ENCODE results near the gene NEK10. TPM values are rescaled to one million over a fixed set of nuclear protein-coding genes. Genes with fewer than 3 reads are reported as not detected.
A peak's percentile ranks its signal among the peaks of the same experiment; 100 is the strongest.

The NEK10 gene
- total and polyA plus RNA-seq, 12 donors: 0.16 to 4.8 (median 0.65) TPM

DNA sequence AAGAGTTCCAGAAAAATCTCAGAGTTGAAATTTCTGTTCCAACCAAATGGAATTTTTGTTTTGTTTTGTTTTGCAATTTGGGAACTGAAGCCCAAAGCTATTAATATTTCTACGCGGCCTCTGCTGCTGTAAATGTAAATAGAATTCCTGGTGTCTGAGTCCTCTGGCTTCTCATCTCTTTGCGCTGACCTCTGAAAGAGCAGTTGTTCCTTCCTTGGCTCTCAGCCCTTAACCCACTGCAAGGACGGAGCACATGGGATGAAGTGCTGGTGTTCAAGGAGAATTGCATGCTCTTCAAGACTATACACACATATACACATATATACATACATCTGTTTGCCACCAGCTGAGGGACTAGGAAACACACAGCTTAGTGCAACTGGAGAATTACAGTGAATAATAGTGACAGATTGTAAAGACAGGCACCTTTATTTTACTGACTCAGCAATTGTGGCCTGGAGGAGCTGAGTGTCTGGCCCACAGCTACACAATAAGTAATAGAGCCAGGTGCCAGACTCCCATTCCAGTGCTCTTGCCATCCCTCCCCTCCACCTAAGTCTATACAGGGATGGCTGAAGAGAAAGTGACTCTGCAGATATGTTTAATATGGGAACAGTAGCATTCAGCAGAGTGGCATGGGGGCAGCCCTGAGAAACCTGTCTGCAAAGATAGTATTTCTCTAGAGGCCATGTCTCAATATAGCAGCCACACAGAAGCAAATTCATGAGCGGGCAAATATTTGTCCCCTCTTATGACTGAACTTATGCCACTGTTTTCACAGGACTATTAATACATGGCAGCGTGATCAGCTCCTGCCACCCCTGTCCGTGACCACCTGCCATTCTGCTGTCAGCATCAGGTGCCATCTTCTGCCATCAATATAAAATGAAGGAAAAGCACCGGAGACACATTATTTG is 42.3 kb downstream of the NEK10 start:
- Histone ChIP-seq H3K27me3 (no peaks in the 10 kb centered on the region), H3K36me3 (replicated peaks in 1 of 2) (no peaks in the 10 kb centered on the region), H3K4me1 (replicated peaks in 1 of 2) (no peaks in the 10 kb centered on the region), H3K9me3 (replicated peaks in 1 of 3) (no peaks in the 10 kb centered on the region), H3K27ac (no peak overlapping the region), H3K4me3 (no peak overlapping the region)
- WGBS, 4 donors: 78 to 84% (median 81%) methylated on average over 8 of the region's 8 CpGs
- intact Hi-C loops (cut with DNase I): no loop called here
- DNase-seq: peak in 4 of 7 donors; percentile 21 to 58 (median 42)
- TF ChIP-seq POLR2A (IDR thresholded peaks at IDR 0.05): no peak
- TF ChIP-seq, protein P1, sequence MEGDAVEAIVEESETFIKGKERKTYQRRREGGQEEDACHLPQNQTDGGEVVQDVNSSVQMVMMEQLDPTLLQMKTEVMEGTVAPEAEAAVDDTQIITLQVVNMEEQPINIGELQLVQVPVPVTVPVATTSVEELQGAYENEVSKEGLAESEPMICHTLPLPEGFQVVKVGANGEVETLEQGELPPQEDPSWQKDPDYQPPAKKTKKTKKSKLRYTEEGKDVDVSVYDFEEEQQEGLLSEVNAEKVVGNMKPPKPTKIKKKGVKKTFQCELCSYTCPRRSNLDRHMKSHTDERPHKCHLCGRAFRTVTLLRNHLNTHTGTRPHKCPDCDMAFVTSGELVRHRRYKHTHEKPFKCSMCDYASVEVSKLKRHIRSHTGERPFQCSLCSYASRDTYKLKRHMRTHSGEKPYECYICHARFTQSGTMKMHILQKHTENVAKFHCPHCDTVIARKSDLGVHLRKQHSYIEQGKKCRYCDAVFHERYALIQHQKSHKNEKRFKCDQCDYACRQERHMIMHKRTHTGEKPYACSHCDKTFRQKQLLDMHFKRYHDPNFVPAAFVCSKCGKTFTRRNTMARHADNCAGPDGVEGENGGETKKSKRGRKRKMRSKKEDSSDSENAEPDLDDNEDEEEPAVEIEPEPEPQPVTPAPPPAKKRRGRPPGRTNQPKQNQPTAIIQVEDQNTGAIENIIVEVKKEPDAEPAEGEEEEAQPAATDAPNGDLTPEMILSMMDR (IDR thresholded peaks at IDR 0.05): no peak

DNA sequence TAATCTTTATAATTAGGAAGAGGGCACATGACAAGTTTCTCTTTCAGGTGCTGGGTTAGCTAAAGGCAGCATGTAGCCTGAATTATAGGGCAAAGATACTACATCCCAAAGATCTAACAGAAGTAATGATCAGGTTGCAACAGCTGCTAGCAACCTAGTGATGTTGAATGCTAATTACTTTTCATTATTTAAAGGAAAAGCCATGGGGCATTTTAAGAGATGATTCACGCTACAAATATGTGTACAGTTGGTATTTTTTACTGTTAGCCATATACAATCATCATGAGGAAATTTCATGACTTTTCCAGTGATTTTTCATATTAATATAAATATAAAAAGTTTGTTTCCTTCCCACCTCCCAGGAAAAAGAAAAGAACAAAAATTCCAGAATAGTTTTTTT is 43.0 kb downstream of the NEK10 start:
- intact Hi-C loops (cut with DNase I): no loop called here
- H3K9me3 ChIP-seq (replicated peaks in 1 of 3): no peaks in the 10 kb centered on the region
- TF ChIP-seq, protein P1 (IDR thresholded peaks at IDR 0.05): no peak
- no peak for TF ChIP-seq POLR2A (IDR thresholded peaks at IDR 0.05)
- H3K4me3 ChIP-seq: no peak overlapping the region
- no peaks in the 10 kb centered on the region for H3K4me1 ChIP-seq (replicated peaks in 1 of 2)
- H3K27me3 ChIP-seq: no peaks in the 10 kb centered on the region
- H3K36me3 ChIP-seq (replicated peaks in 1 of 2): no peaks in the 10 kb centered on the region
- no peak overlapping the region for H3K27ac ChIP-seq
- no peak for DNase-seq
- 80 to 92% (median 88%) methylated on average over 1 of the region's 1 CpG for WGBS, 4 donors

DNA sequence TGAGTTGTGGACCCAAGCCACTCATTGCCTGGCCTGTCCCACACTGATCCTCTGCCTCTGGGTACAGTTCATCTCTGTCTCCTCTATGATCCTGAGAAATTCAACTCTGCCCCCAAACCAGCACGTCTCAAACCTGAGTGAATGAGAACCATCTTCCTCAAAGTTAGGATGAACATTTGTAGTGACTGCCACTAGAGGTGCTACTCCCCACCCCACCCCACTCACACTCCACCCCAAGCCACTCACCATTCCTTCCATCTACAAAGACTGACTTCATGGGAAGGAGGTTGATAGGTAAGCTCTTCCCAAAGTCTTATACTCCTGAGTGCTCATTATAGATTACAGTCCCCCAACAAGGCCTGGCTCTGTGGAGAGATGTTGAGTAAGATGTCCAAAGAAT is 43.8 kb downstream of the NEK10 start:
- no peak overlapping the region for H3K4me3 ChIP-seq
- intact Hi-C loops (cut with DNase I): no loop called here
- no peaks in the 10 kb centered on the region for H3K4me1 ChIP-seq (replicated peaks in 1 of 2)
- 83 to 100% (median 88%) methylated on average over 1 of the region's 1 CpG for WGBS, 4 donors
- no peak for DNase-seq
- H3K27me3 ChIP-seq: no peaks in the 10 kb centered on the region
- TF ChIP-seq, protein P1 (IDR thresholded peaks at IDR 0.05): no peak
- TF ChIP-seq POLR2A (IDR thresholded peaks at IDR 0.05): no peak
- no peaks in the 10 kb centered on the region for H3K9me3 ChIP-seq (replicated peaks in 1 of 3)
- H3K36me3 ChIP-seq (replicated peaks in 1 of 2): no peaks in the 10 kb centered on the region
- H3K27ac ChIP-seq: no peak overlapping the region

DNA sequence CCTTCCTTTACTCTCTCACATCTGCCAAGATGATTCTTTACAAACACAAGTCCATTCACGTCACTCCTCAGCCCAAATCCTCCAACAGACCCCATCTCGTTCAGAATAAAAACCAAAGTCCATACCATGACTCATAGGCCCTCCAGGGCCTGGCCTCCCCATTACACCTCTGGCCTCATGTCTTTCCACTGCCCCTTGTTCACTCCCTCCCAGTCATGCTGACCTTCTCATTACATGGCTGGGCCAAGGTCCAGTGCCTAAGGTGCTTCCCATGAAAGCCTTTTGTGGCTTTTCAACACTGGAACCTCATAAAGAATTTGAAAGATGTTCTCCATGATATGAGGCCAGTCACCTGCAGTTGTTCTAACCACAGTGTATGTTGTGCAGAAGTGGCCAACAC is 44.5 kb downstream of the NEK10 start:
- Histone ChIP-seq H3K4me3 (no peak overlapping the region), H3K36me3 (replicated peaks in 1 of 2) (no peaks in the 10 kb centered on the region), H3K9me3 (replicated peaks in 1 of 3) (no peaks in the 10 kb centered on the region), H3K27ac (no peak overlapping the region), H3K27me3 (no peaks in the 10 kb centered on the region), H3K4me1 (replicated peaks in 1 of 2) (no peaks in the 10 kb centered on the region)
- no peak for TF ChIP-seq POLR2A (IDR thresholded peaks at IDR 0.05)
- TF ChIP-seq, protein P1 (IDR thresholded peaks at IDR 0.05): no peak
- WGBS, 4 donors: 69 to 84% (median 83%) methylated on average over 2 of the region's 2 CpGs
- intact Hi-C loops (cut with DNase I): no loop called here
- no peak for DNase-seq

Data from adrenal gland (tissue), 12 donors.